ENCODE data around the gene KRT81.
"Not testable (repeated sequence)": the region's sequence is repeated elsewhere in the genome, so short reads cannot be mapped to it uniquely, and the experiment has no call there.

KRT81 gene

DNA sequence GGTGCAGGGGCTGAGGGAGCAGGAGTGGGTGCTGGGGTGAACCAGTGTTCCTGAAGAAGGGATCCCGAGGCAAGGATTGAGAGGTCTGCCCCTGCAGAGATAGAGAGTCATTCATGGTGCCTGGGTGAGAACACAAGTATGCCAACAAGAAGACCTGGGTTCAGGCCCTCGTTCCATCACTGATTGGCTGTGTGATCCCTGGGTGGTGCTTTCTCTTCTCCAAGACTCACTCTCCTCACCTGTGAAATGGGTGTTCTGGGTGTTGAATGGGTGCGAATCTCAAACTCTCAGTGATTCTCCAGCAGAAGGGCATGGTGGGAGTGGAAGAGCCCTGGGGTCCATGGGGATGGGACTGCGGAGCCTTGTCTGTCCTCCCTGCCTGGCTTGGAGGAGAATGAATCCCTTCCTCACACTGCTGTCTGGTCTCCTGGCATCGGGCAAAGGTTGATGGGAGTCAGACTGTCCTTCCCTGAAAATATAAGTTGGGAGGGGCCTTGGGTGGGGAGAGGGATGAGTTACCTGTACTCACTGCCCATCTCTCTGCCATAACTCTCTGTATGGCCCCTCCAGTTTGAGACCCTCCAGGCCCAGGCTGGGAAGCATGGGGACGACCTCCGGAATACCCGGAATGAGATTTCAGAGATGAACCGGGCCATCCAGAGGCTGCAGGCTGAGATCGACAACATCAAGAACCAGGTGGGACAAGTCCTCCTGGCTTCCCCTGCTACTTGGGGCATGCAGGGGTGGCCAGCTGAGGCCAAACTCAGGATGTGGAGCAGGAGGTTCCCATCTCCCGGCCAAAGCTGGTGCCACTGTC lies 48.7 kb downstream of the KRT81 start:
- H3K4me3 ChIP-seq (ENCODE audit: low read length) = no peak overlapping the region
- no peak for DNase-seq (ENCODE audit: low read depth)
- TF ChIP-seq, protein P1, sequence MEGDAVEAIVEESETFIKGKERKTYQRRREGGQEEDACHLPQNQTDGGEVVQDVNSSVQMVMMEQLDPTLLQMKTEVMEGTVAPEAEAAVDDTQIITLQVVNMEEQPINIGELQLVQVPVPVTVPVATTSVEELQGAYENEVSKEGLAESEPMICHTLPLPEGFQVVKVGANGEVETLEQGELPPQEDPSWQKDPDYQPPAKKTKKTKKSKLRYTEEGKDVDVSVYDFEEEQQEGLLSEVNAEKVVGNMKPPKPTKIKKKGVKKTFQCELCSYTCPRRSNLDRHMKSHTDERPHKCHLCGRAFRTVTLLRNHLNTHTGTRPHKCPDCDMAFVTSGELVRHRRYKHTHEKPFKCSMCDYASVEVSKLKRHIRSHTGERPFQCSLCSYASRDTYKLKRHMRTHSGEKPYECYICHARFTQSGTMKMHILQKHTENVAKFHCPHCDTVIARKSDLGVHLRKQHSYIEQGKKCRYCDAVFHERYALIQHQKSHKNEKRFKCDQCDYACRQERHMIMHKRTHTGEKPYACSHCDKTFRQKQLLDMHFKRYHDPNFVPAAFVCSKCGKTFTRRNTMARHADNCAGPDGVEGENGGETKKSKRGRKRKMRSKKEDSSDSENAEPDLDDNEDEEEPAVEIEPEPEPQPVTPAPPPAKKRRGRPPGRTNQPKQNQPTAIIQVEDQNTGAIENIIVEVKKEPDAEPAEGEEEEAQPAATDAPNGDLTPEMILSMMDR (IDR thresholded peaks at IDR 0.05; ENCODE audit: insufficient read depth, low read depth, low read length, missing control alignments) = no peak

DNA sequence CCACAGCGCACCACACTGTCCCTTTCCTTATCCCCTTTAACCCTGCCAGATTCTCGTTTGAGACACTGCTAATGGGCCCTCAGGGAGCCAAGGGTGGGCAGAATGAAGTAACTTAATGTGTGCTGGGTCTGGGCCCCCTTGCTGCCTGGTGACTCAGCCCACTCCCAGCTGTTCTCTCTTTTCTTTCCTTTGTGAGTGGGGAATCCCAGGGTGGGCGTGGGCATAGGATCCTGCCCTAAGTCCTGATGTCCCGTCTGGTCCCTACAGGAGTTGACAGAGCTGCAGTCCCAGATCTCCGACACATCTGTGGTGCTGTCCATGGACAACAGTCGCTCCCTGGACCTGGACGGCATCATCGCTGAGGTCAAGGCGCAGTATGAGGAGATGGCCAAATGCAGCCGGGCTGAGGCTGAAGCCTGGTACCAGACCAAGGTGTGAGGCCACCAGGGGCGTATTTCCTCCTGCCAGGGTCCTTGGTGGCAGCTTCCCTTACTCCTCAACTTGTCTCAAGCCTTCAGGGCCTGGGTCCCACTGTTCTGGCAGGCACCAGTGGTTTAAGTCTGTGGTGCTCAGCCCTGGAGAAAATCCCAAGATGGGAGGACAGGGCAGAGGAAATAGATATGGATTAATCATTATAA lies 50.0 kb downstream of the KRT81 start:
- DNase-seq (ENCODE audit: low read depth) = no peak
- TF ChIP-seq, protein P1 (IDR thresholded peaks at IDR 0.05; ENCODE audit: insufficient read depth, low read depth, low read length, missing control alignments) = no peak
- no peak overlapping the region for H3K4me3 ChIP-seq (ENCODE audit: low read length)

DNA sequence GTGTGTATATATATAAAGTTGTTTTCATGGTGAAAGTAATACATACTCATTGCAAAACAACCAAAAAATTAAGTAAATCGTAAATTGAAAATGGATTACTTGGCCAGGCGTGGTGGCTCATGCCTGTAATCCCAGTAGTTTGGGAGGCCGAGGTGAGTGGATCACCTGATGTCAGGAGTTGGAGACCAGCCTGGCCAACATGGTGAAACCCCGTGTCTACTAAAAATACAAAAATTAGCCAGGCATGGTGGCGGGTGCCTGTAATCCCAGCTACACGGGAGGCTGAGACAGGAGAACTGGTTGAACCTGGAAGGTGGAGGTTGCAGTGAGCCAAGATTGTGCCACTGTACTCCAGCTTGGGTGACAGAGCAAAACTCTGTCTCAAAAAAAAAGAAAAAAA lies 51.1 kb downstream of the KRT81 start:
- H3K4me3 ChIP-seq (ENCODE audit: low read length); DNase-seq (ENCODE audit: low read depth): not testable (repeated sequence)

DNA sequence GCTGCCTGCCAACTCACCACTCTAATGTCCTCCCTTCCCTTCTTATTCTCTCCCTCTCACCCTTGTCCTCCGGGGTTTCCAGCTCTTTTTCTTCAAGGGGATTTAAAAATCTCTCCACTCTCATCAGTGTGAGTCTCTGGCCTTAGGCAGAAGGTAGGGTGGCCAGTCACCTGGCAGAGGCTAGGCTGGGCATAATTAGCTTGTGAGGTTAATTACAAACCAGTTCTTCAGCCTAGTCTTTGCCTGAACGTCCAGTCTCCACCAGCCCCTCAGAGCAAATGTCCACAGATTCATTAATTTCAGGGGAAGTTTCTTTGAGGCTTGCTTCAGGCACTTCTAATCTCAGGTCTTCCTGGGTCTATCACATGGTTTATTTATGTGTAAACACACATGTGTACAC lies 51.6 kb downstream of the KRT81 start:
- H3K4me3 ChIP-seq (ENCODE audit: low read length) = no peak overlapping the region
- DNase-seq (ENCODE audit: low read depth) = no peak
- TF ChIP-seq, protein P1 (IDR thresholded peaks at IDR 0.05; ENCODE audit: insufficient read depth, low read depth, low read length, missing control alignments) = no peak

DNA sequence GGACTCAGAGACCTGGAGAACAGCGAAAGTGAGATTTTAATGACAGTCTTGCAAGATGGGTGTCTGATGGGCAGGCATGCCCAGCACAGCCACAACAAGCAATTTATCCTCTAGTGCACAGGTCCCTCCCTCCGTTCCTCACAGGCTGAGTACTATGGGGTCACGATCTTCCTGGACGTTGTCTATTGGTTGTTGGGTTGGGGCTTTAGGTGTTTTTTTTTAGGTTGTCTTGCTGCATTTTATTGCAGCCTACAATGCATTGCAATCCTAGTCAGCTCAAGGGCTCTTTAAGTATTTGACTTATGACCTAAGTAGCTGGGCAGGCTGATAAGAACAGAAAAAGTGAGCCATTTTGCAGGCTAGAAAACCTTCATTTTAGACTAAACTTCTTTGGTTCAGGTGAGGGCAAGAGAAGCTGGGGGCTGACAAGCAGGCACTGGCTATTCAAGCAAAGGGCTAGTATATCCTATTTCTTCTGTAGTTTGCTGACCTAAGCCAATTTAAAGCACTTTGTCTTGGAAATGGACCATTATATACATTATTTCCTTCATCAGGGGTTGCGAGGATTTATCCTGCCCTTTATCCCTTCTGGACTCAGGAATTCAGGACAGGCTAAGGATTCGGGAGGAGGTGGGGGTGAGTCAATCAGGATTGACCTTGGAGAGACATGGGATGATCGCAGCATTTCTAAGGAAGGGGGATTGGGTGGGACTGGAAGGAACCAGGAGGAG lies 52.3 kb downstream of the KRT81 start:
- TF ChIP-seq, protein P1 (IDR thresholded peaks at IDR 0.05; ENCODE audit: insufficient read depth, low read depth, low read length, missing control alignments) = no peak
- DNase-seq (ENCODE audit: low read depth) = no peak
- H3K4me3 ChIP-seq (ENCODE audit: low read length) = no peak overlapping the region

DNA sequence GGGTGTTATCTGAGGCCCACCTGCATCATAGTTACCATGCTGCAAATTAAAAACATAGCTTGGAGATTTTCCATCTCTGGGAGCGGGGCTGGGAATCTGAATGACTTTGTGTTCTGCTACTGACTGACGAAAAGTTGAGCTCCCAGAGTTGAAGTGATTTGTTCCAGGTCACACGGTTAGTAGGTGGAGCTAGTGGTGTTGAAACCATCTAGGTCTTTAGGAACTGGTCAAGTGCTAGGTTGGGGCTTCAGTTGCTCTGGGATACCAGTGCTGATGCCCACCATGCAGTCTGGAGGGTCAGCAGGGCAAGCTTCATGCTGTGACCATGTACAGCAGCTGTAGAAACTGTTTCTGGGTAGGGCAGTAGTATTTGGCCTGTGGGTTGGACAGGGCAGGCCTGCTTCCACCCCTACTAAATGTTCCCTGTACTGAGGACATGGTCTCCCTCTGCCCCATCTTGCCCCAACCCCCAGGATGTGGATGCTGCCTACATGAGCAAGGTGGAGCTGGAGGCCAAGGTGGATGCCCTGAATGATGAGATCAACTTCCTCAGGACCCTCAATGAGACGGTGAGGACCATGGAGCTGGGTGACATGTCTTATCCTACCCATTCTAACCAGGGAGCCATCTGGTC lies 53.0 kb downstream of the KRT81 start:
- TF ChIP-seq, protein P1 (IDR thresholded peaks at IDR 0.05; ENCODE audit: insufficient read depth, low read depth, low read length, missing control alignments) = no peak

More for the DNA sequence above, 53.0 kb downstream of the KRT81 start:
- no peak overlapping the region for H3K4me3 ChIP-seq (ENCODE audit: low read length)
- DNase-seq (ENCODE audit: low read depth) = no peak

Data from epithelial cell of esophagus (primary cell).